CD14-positive monocyte (primary cell): Measurements from ENCODE around the gene CHID1. TPM values are rescaled to one million over a fixed set of nuclear protein-coding genes. Genes with fewer than 3 reads are reported as not detected.
A peak's percentile ranks its signal among the peaks of the same experiment; 100 is the strongest.

ENCODE experiments used
- DNase-seq, 3 donors: peaks; one replicate each; pipeline ENCODE4 v3.0.0-alpha.2; 2011 to 2022
- H2AFZ ChIP-seq: 2 replicates; pipeline ENCODE4 v1.6.0; 2012; ENCODE audit warnings: mild to moderate bottlenecking, low read depth, low read length, inconsistent platforms; ENCODE audit not compliant: insufficient read depth, poor library complexity, severe bottlenecking
- H3K27ac ChIP-seq, 2 donors: 1 replicate in 1 of 2; 2 replicates in 1 of 2; pipeline ENCODE4 v1.5.1; 2012 to 2013; ENCODE audit warnings: low read length in 2 of 2, control low read depth in 1 of 2, inconsistent platforms in 1 of 2, low read depth in 1 of 2, mild to moderate bottlenecking in 1 of 2
- H3K27me3 ChIP-seq, 2 donors: one replicate each; pipeline versions ENCODE4 v1.6.0 to v1.6.1; 2011 to 2013; ENCODE audit warnings: low read length in 2 of 2; ENCODE audit not compliant: control insufficient read depth in 2 of 2, insufficient read depth in 2 of 2
- H3K36me3 ChIP-seq, 2 donors: replicated peaks in 1 of 2; 1 replicate in 1 of 2; 2 replicates in 1 of 2; pipeline versions ENCODE4 v1.5.1 to v1.6.1; 2012 to 2013; ENCODE audit warnings: low read length in 2 of 2, control low read depth in 1 of 2, inconsistent platforms in 1 of 2, mild to moderate bottlenecking in 1 of 2; ENCODE audit not compliant: insufficient read depth in 2 of 2, control insufficient read depth in 1 of 2
- H3K4me1 ChIP-seq, 2 donors: 1 replicate in 1 of 2; 2 replicates in 1 of 2; pipeline versions ENCODE4 v1.5.1 to v1.6.1; 2012 to 2013; ENCODE audit warnings: low read length in 2 of 2, control low read depth in 1 of 2, inconsistent platforms in 1 of 2, mild to moderate bottlenecking in 1 of 2, moderate library complexity in 1 of 2; ENCODE audit not compliant: insufficient read depth in 2 of 2, control insufficient read depth in 1 of 2
- H3K4me2 ChIP-seq: replicated peaks from 2 replicates; pipeline ENCODE3; 2012; ENCODE audit warnings: low read length, moderate library complexity, mild to moderate bottlenecking; ENCODE audit not compliant: poor library complexity, severe bottlenecking; ENCODE audit errors: extremely low read depth
- H3K4me3 ChIP-seq, 3 experiments: fragments of 200-600 bp in 1 of 3; sonication (generic) in 1 of 3; replicated peaks in 1 of 3; 1 replicate in 2 of 3; 2 replicates in 1 of 3; pipeline ENCODE4 v1.5.1; 2011 to 2013; ENCODE audit warnings: low read length in 3 of 3, mild to moderate bottlenecking in 3 of 3, control low read depth in 2 of 3, low read depth in 2 of 3, inconsistent platforms in 1 of 3, moderate library complexity in 1 of 3
- H3K79me2 ChIP-seq: 2 replicates; pipeline ENCODE4 v1.6.0; 2012; ENCODE audit warnings: mild to moderate bottlenecking, control low read depth, inconsistent platforms, low read length, moderate library complexity; ENCODE audit not compliant: insufficient read depth
- H3K9ac ChIP-seq: 2 replicates; pipeline ENCODE4 v1.6.0; 2017; ENCODE audit warnings: low read length, mild to moderate bottlenecking; ENCODE audit not compliant: insufficient read depth, poor library complexity, severe bottlenecking
- H3K9me3 ChIP-seq, 2 donors: replicated peaks in 1 of 2; 1 replicate in 1 of 2; 2 replicates in 1 of 2; pipeline versions ENCODE4 v1.5.1 to v1.6.1; 2012 to 2013; ENCODE audit warnings: low read length in 2 of 2, control low read depth in 1 of 2; ENCODE audit not compliant: control insufficient read depth in 1 of 2, insufficient read depth in 1 of 2
- H4K20me1 ChIP-seq: 2 replicates; pipeline ENCODE4 v1.6.0; 2012; ENCODE audit warnings: mild to moderate bottlenecking, low read length, control low read depth, moderate library complexity; ENCODE audit not compliant: insufficient read depth
- H3K27ac Mint-ChIP-seq, 7 donors: one replicate each; pipeline ENCODE4 v1.8.0; 2020; ENCODE audit warnings: mild to moderate bottlenecking in 7 of 7, mixed read lengths in 7 of 7, moderate library complexity in 6 of 7, inconsistent platforms in 2 of 7
- H3K27me3 Mint-ChIP-seq, 3 donors: one replicate each; pipeline ENCODE4 v1.8.0; 2021 to 2022; ENCODE audit warnings: low read depth in 3 of 3, mild to moderate bottlenecking in 3 of 3, mixed read lengths in 3 of 3, moderate library complexity in 3 of 3, inconsistent platforms in 1 of 3
- H3K36me3 Mint-ChIP-seq, 2 donors: one replicate each; pipeline ENCODE4 v1.8.0; 2020; ENCODE audit warnings: mixed read lengths in 2 of 2, inconsistent platforms in 1 of 2, mild to moderate bottlenecking in 1 of 2
- H3K4me1 Mint-ChIP-seq: one replicate; pipeline ENCODE4 v1.8.0; 2020; ENCODE audit warnings: mild to moderate bottlenecking, mixed read lengths
- H3K4me3 Mint-ChIP-seq, 2 donors: one replicate each; pipeline ENCODE4 v1.8.0; 2020; ENCODE audit warnings: mild to moderate bottlenecking in 2 of 2, mixed read lengths in 2 of 2, moderate library complexity in 1 of 2
- H3K9me3 Mint-ChIP-seq, 7 donors: one replicate each; pipeline ENCODE4 v1.8.0; 2020 to 2022; ENCODE audit warnings: mixed read lengths in 7 of 7, mild to moderate bottlenecking in 6 of 7, moderate library complexity in 6 of 7, inconsistent platforms in 2 of 7
- WGBS: methylation state at CpG from one replicate; pipeline ENCODE4 v1.1.5; 2013; ENCODE audit warnings: missing lambda C conversion rate; ENCODE audit not compliant: insufficient coverage; 5-methylcytosine and 5-hydroxymethylcytosine counted together
- intact Hi-C, 2 donors: fragments of 100-400 bp; cut with micrococcal nuclease; formaldehyde crosslinking; loops; one replicate each; pipeline versions ENCODE4 v1.15.0 to v1.15.1; 2023
- polyA plus RNA-seq, 3 donors: library from polyadenylated mRNA; depleted of rRNA in 1 of 3; unstranded in 2 of 3; stranded (reverse) in 1 of 3; fragments of 300-500 nt in 2 of 3; fragments of >200 nt in 1 of 3; fragmentation: Illumina TruSeq in 2 of 3; gene quantifications; 1 replicate in 2 of 3; 2 replicates in 1 of 3; pipeline ENCODE4 v1.2.3, GENCODE V29; 2012 to 2021
- TF ChIP-seq, protein P1 (sequence below): fragments of 200-600 bp; IDR thresholded peaks from one replicate; pipeline ENCODE4 v1.8.0; 2022; ENCODE audit warnings: antibody characterized with exemption, mild to moderate bottlenecking

Gene CHID1
- polyA plus RNA-seq, 3 donors, result 23.2 to 45.4 (median 45.0) TPM

- H2AFZ ChIP-seq, result no peak overlapping the region
- WGBS, result no CpG with 5 or more reads among the region's 22 CpGs
- peak overlapping the region; percentile 85 to 91 for H3K27ac ChIP-seq
- TF ChIP-seq, protein P1, sequence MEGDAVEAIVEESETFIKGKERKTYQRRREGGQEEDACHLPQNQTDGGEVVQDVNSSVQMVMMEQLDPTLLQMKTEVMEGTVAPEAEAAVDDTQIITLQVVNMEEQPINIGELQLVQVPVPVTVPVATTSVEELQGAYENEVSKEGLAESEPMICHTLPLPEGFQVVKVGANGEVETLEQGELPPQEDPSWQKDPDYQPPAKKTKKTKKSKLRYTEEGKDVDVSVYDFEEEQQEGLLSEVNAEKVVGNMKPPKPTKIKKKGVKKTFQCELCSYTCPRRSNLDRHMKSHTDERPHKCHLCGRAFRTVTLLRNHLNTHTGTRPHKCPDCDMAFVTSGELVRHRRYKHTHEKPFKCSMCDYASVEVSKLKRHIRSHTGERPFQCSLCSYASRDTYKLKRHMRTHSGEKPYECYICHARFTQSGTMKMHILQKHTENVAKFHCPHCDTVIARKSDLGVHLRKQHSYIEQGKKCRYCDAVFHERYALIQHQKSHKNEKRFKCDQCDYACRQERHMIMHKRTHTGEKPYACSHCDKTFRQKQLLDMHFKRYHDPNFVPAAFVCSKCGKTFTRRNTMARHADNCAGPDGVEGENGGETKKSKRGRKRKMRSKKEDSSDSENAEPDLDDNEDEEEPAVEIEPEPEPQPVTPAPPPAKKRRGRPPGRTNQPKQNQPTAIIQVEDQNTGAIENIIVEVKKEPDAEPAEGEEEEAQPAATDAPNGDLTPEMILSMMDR, result no peak
- H3K4me2 ChIP-seq, result peak overlapping the region; percentile 100
- Mint-ChIP-seq H3K36me3 (peaks cover 27 to 40% of the 10 kb centered on the region in 2 donors), H3K27me3 (peaks cover 4 to 19% (median 7%) of the 10 kb centered on the region in 3 donors), H3K9me3 (peaks cover 0 to 1% (median 0%) of the 10 kb centered on the region in 7 donors), H3K4me3 (peak overlapping the region; percentile 88 to 90), H3K4me1 (peaks cover 38% of the 10 kb centered on the region), H3K27ac (peak overlapping the region; percentile 91 to 98 (median 97))
- peak overlapping the region; percentile 86 for H3K9ac ChIP-seq
- peaks cover 60% of the 10 kb centered on the region for H4K20me1 ChIP-seq
- peaks cover 53% of the 10 kb centered on the region for H3K79me2 ChIP-seq
- intact Hi-C loops, result loop anchor here in 1 of 2 donors (2.0 kb wide), 1 partner anchor 13 kb away; no protein-coding TSS in a partner anchor
- peaks cover 50 to 62% of the 10 kb centered on the region in 2 donors for H3K4me1 ChIP-seq
- H3K36me3 ChIP-seq, result peaks cover 21 to 32% of the 10 kb centered on the region in 2 donors
- H3K27me3 ChIP-seq, result peaks cover 0 to 2% of the 10 kb centered on the region in 2 donors
- H3K9me3 ChIP-seq, result no peaks in the 10 kb centered on the region
- DNase-seq, result peak; percentile 73 to 87 (median 77)
- H3K4me3 ChIP-seq, result peak overlapping the region; percentile 71 to 97 (median 87)
Observed at GRCh38 chr11:821512-822371, 88.9 kb downstream of the CHID1 start.

- peak overlapping the region; percentile 71 to 97 (median 87) for H3K4me3 ChIP-seq
- H3K4me2 ChIP-seq, result peak overlapping the region; percentile 100
- H3K4me1 Mint-ChIP-seq, result peaks cover 34% of the 10 kb centered on the region
- H3K27me3 Mint-ChIP-seq, result peaks cover 0 to 14% (median 2%) of the 10 kb centered on the region in 3 donors
- H4K20me1 ChIP-seq, result peaks cover 60% of the 10 kb centered on the region
- H3K79me2 ChIP-seq, result peaks cover 53% of the 10 kb centered on the region
- H2AFZ ChIP-seq, result no peak overlapping the region
- peak overlapping the region; percentile 85 to 91 for H3K27ac ChIP-seq
- H3K36me3 Mint-ChIP-seq, result peaks cover 27 to 40% of the 10 kb centered on the region in 2 donors
- H3K27ac Mint-ChIP-seq, result peak overlapping the region; percentile 91 to 98 (median 97)
- H3K9me3 ChIP-seq, result no peaks in the 10 kb centered on the region
- H3K4me3 Mint-ChIP-seq, result peak overlapping the region; percentile 88 to 90
- H3K9ac ChIP-seq, result peak overlapping the region; percentile 86
- intact Hi-C loops, result loop anchor here in 1 of 2 donors (2.0 kb wide), 1 partner anchor 14 kb away; no protein-coding TSS in a partner anchor
- peaks cover 21 to 32% of the 10 kb centered on the region in 2 donors for H3K36me3 ChIP-seq
- peak; percentile 84 to 90 (median 89) for DNase-seq
- 36% methylated on average over 5 of the region's 11 CpGs for WGBS
- peaks cover 0 to 1% (median 0%) of the 10 kb centered on the region in 7 donors for H3K9me3 Mint-ChIP-seq
- H3K27me3 ChIP-seq, result no peaks in the 10 kb centered on the region
- peaks cover 44 to 54% of the 10 kb centered on the region in 2 donors for H3K4me1 ChIP-seq
- TF ChIP-seq, protein P1, result peak; percentile 15
Observed at GRCh38 chr11:820655-821511, 89.7 kb downstream of the CHID1 start.
